Measurements from ENCODE around the gene LCE2B.

- no peak for TF ChIP-seq CTCF (IDR thresholded peaks at IDR 0.05)
- TF ChIP-seq POLR2AphosphoS5 (IDR thresholded peaks at IDR 0.05) = no peak
Measured at GRCh38 chr1:152728986-152729385, 43.1 kb downstream of the LCE2B start.
